SU-DHL-6 (cell line): Measurements from ENCODE around the gene SLC17A9.
"Not testable (repeated sequence)": the region's sequence is repeated elsewhere in the genome, so short reads cannot be mapped to it uniquely, and the experiment has no call there.

Source experiments
- H2AFZ ChIP-seq: fragments of 200-600 bp; sonication (generic); 2 replicates; pipeline ENCODE4 v1.6.1; 2014; ENCODE audit warnings: low read depth, mild to moderate bottlenecking, moderate library complexity, mixed read lengths, antibody characterized with exemption, low read length; ENCODE audit not compliant: severe bottlenecking
- H3F3A ChIP-seq: fragments of 200-600 bp; shearing (Covaris generic); 2 replicates; pipeline ENCODE4 v1.6.0; 2016; ENCODE audit warnings: antibody characterized with exemption, mild to moderate bottlenecking; ENCODE audit not compliant: insufficient read depth
- H3K27ac ChIP-seq: fragments of 200-600 bp; sonication (generic); 2 replicates; pipeline ENCODE4 v1.5.1; 2016; ENCODE audit warnings: low read depth, mild to moderate bottlenecking, low read length, moderate library complexity, mixed read lengths
- H3K27me3 ChIP-seq: fragments of 200-600 bp; sonication (generic), shearing (Covaris generic); 2 replicates; pipeline ENCODE4 v1.6.0; 2014; ENCODE audit warnings: mild to moderate bottlenecking, low read length
- H3K36me3 ChIP-seq: fragments of 200-600 bp; sonication (generic); 2 replicates; pipeline ENCODE4 v1.6.1; 2014; ENCODE audit warnings: mild to moderate bottlenecking, low read length, mixed read lengths
- H3K4me2 ChIP-seq: fragments of 300-600, 200-600 bp; shearing (Covaris generic), sonication (generic); 2 replicates; pipeline ENCODE4 v1.6.0; 2014; ENCODE audit warnings: low read length, low read depth, mild to moderate bottlenecking; ENCODE audit not compliant: poor library complexity, severe bottlenecking
- H3K4me3 ChIP-seq: fragments of 200-600 bp; sonication (generic); 2 replicates; pipeline ENCODE4 v1.5.1; 2014; ENCODE audit warnings: antibody characterized with exemption, low read length, mild to moderate bottlenecking, mixed read lengths; ENCODE audit not compliant: insufficient read depth, poor library complexity, severe bottlenecking
- H3K79me2 ChIP-seq: fragments of 200-600 bp; sonication (generic); 2 replicates; pipeline ENCODE4 v1.6.1; 2014; ENCODE audit warnings: mild to moderate bottlenecking, low read length, moderate library complexity; ENCODE audit not compliant: insufficient read depth
- H3K9ac ChIP-seq: fragments of 200-600 bp; sonication (generic); 2 replicates; pipeline ENCODE4 v1.7.0; 2014; ENCODE audit warnings: mild to moderate bottlenecking, low read length
- H3K9me2 ChIP-seq: fragments of 200-600 bp; sonication (generic); replicated peaks from 2 replicates; pipeline ENCODE4 v1.6.1; 2014; ENCODE audit warnings: low read length; ENCODE audit not compliant: insufficient read depth
- H3K9me3 ChIP-seq: fragments of 200-600 bp; sonication (generic); 2 replicates; pipeline ENCODE4 v1.6.1; 2014; ENCODE audit warnings: low read length, mixed read lengths; ENCODE audit not compliant: insufficient read depth
- H4K20me1 ChIP-seq: fragments of 200-600 bp; sonication (generic); 2 replicates; pipeline ENCODE4 v1.6.1; 2014; ENCODE audit warnings: low read depth, mild to moderate bottlenecking, antibody characterized with exemption, low read length, moderate library complexity, mixed read lengths
- CTCF ChIP-seq: fragments of 200-600 bp; sonication (generic); IDR thresholded peaks from one replicate; pipeline ENCODE4 v1.5.1; 2017; ENCODE audit warnings: antibody characterized with exemption, mild to moderate bottlenecking, low read length, moderate library complexity; ENCODE audit not compliant: insufficient read depth, poor library complexity, severe bottlenecking
- EZH2phosphoT487 ChIP-seq: fragments of 200-600 bp; sonication (generic), shearing (Covaris generic); conservative IDR thresholded peaks from 2 replicates; pipeline ENCODE4 v1.6.1; 2018; ENCODE audit warnings: mild to moderate bottlenecking, antibody characterized with exemption, low read length, moderate library complexity, mixed read lengths

Gene SLC17A9

GRCh38 chr20:62959101-62959971, 6.8 kb downstream of the SLC17A9 start:
- Histone ChIP-seq H3K27me3 (no peaks in the 10 kb centered on the region), H3K4me3 (no peak overlapping the region), H3K36me3 (no peaks in the 10 kb centered on the region), H3K4me2 (no peak overlapping the region), H3K9ac (no peak overlapping the region), H2AFZ (no peak overlapping the region), H3K27ac (no peak overlapping the region), H3K79me2 (peaks cover 16% of the 10 kb centered on the region; the same call in 1 of the 2 replicates), H4K20me1 (no peaks in the 10 kb centered on the region), H3K9me2 (no peaks in the 10 kb centered on the region), H3K9me3 (no peaks in the 10 kb centered on the region), H3F3A (peaks cover 5% of the 10 kb centered on the region)
- TF ChIP-seq CTCF (no peak), EZH2phosphoT487 (no peak)

GRCh38 chr20:62959998-62960436, 7.5 kb downstream of the SLC17A9 start:
- H2AFZ ChIP-seq: no peak overlapping the region
- no peak overlapping the region for H3K4me2 ChIP-seq

GRCh38 chr20:62960446-62961309, 8.2 kb downstream of the SLC17A9 start:
- H3K4me3 ChIP-seq, H3K79me2 ChIP-seq, H3K36me3 ChIP-seq, H3K27ac ChIP-seq, H3K9me3 ChIP-seq, H3K9me2 ChIP-seq, H3F3A ChIP-seq, H3K27me3 ChIP-seq, H3K4me2 ChIP-seq, H4K20me1 ChIP-seq, H2AFZ ChIP-seq, H3K9ac ChIP-seq: not testable (repeated sequence)

More at GRCh38 chr20:62959998-62960436, 7.5 kb downstream of the SLC17A9 start:
- Histone ChIP-seq H3F3A (no peaks in the 10 kb centered on the region), H3K27me3 (no peaks in the 10 kb centered on the region), H3K36me3 (no peaks in the 10 kb centered on the region), H4K20me1 (no peaks in the 10 kb centered on the region), H3K27ac (no peak overlapping the region), H3K4me3 (no peak overlapping the region), H3K9me3 (no peaks in the 10 kb centered on the region), H3K9me2 (no peaks in the 10 kb centered on the region), H3K79me2 (peaks cover 9% of the 10 kb centered on the region; the same call in 1 of the 2 replicates), H3K9ac (no peak overlapping the region)
- TF ChIP-seq EZH2phosphoT487 (no peak), CTCF (no peak)
